Skeletal muscle tissue (tissue), 4 donors: ENCODE measurements around the gene ABCB9. TPM values are rescaled to one million over a fixed set of nuclear protein-coding genes. Genes with fewer than 3 reads are reported as not detected.

ENCODE experiments used
- H3K27ac ChIP-seq: one replicate; pipeline ENCODE4 v1.7.0; 2013; ENCODE audit warnings: mild to moderate bottlenecking, low read depth, low read length, inconsistent platforms
- H3K27me3 ChIP-seq, 3 donors: one replicate each; pipeline ENCODE4 v1.7.0; 2013; ENCODE audit warnings: low read length in 3 of 3; ENCODE audit not compliant: control insufficient read depth in 3 of 3, insufficient read depth in 3 of 3
- H3K36me3 ChIP-seq, 3 donors: one replicate each; pipeline ENCODE4 v1.7.0; 2013; ENCODE audit warnings: low read length in 3 of 3; ENCODE audit not compliant: control insufficient read depth in 3 of 3, insufficient read depth in 3 of 3
- H3K4me1 ChIP-seq, 3 donors: one replicate each; pipeline ENCODE4 v1.7.0; 2013; ENCODE audit warnings: low read length in 3 of 3, mild to moderate bottlenecking in 3 of 3; ENCODE audit not compliant: control insufficient read depth in 3 of 3, insufficient read depth in 3 of 3
- H3K4me3 ChIP-seq, 3 donors: one replicate each; pipeline ENCODE4 v1.7.0; 2013; ENCODE audit warnings: low read length in 3 of 3
- H3K9ac ChIP-seq, 3 donors: one replicate each; pipeline ENCODE4 v1.7.0; 2013; ENCODE audit warnings: low read length in 3 of 3, mild to moderate bottlenecking in 3 of 3, moderate library complexity in 2 of 3, low read depth in 1 of 3
- H3K9me3 ChIP-seq, 3 donors: one replicate each; pipeline ENCODE4 v1.7.0; 2013; ENCODE audit warnings: low read length in 3 of 3; ENCODE audit not compliant: control insufficient read depth in 3 of 3
- total RNA-seq: library from RNA; depleted of rRNA; stranded (reverse); fragments of >200 nt; gene quantifications from one replicate; pipeline ENCODE4 v1.2.3, GENCODE V29; 2014
- donor health status: Osteomylitis.

Gene ABCB9
- total RNA-seq, 1 donor from 2014 or later: 2.6 TPM

DNA sequence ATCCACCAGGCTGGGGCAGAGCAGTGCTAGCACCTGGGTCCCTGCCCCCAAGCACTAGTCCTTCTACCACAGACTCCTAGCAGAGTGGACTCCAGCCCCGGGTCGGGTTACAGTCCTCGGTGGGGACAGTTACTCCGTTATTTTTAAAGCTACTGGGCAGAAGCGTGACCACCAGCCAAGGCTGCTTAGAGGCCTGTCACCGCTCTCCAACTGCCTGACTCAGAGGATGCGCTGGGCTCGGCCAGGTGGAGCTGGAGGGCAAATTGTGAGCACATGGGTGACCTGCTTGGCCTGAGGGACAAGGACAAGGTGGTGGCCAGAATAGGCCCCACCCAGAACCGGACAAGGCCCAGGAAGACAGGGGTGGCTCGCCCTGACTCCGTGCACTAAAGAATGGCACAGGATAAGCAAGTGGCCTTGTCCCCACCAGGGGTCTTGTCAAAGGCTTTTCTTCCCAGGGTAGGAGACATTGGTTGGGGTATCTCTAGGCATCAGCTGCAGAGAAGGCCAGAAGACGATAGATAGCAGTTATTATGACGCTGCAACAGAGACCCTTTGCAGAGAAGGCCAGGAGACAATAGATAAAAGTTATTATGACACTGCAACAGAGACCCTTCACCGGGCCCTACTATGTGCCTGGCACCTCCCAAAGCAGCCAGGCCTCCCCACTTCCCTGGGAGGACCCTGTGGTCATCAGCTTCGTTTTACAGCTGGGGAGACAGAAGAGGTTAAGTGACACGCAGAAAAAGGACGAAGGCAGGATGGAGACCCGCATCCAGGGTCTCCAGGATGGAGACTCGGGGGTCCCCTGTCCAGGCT is 1.6 kb downstream of the ABCB9 start:
- Histone ChIP-seq H3K36me3 (no peaks in the 10 kb centered on the region), H3K9me3 (no peaks in the 10 kb centered on the region), H3K27ac (no peak overlapping the region), H3K27me3 (no peaks in the 10 kb centered on the region), H3K9ac (no peak overlapping the region), H3K4me3 (no peak overlapping the region), H3K4me1 (peaks cover 19 to 24% (median 22%) of the 10 kb centered on the region in 3 donors)

DNA sequence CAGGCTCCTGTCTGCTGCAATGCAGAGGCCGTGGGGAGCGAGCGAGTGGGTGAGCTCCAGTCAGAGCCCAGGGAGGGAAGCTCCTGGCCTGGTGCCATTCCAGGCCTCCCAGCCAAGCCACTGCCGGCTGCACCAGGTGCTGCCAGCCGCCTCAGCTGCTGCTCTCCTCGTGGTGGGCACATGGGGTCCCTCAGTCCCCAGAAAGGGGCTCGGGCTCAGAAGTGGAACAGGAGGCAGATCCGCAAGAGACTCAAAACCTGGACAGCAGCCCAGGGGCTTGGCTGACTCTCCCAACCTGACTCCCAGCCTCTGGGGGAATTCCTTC is 2.4 kb downstream of the ABCB9 start:
- no peak overlapping the region for H3K27ac ChIP-seq

DNA sequence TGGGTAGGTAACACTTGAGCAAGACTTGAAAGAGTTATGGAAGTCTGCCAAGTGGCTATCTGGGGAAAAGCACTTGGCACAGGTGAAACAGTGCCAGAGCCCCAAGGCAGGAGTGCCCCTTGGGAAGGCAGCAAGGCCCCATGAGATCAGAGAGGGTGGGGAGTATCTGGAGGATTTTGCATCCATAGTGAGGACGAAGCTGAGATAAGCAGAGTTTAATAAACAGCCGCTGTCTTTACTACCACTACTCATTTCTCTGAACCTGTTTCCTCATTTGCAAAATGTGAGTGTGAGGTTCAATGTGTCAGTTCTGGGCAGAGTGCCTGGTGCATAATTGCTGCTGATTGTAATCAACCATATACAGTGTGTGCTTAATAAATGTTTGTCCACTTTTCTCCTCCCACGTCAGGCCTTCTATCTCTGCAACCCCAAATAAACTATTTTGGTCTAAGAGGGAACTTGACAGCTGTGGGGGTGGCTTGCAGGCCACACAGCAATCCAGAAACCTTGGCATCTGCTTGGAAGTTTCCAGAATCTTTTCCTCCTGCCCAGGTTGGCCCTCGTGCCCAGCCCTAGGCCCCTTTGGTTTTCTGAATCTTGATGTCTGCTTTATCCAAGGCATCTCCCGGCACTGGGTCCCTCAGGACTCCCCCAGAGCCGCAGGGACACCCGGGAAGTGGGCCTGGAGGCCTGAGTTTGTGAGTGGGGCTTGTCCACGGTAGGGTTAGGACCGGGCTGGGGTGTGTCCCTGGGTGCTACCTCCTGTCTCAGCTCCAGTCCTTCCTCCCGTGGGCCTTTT is 4.5 kb downstream of the ABCB9 start:
- no peaks in the 10 kb centered on the region for H3K27me3 ChIP-seq
- no peak overlapping the region for H3K27ac ChIP-seq
- H3K9me3 ChIP-seq: no peaks in the 10 kb centered on the region
- peaks cover 0 to 2% (median 0%) of the 10 kb centered on the region in 3 donors for H3K36me3 ChIP-seq
- no peak overlapping the region for H3K9ac ChIP-seq
- peaks cover 19 to 24% (median 22%) of the 10 kb centered on the region in 3 donors for H3K4me1 ChIP-seq
- no peak overlapping the region for H3K4me3 ChIP-seq

More for the DNA sequence above, 2.4 kb downstream of the ABCB9 start:
- Histone ChIP-seq H3K9ac (peak overlapping the region in 1 of 3 donors; percentile 64), H3K9me3 (no peaks in the 10 kb centered on the region), H3K36me3 (peaks cover 0 to 2% (median 0%) of the 10 kb centered on the region in 3 donors), H3K27me3 (no peaks in the 10 kb centered on the region), H3K4me1 (peaks cover 19 to 24% (median 22%) of the 10 kb centered on the region in 3 donors), H3K4me3 (no peak overlapping the region)

DNA sequence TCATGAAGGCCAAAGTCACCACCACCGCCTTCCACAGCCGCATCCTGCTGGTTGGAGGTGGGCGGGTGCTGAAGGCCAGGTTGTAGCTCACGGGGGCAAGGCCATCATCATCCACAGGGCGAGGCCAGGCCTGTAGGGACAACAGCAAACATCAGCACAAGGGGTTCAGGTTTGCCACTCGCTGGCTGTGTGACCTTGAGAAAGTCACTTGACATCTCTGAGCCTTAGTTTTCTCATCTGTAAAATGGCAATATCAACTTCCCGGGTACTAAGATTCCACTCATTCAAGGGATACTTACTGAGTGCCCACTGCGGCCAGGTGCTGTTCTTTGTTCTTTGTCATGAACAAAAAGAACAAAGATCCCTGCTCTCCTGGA is 6.1 kb downstream of the ABCB9 start:
- Histone ChIP-seq H3K9me3 (no peaks in the 10 kb centered on the region), H3K4me3 (no peak overlapping the region), H3K36me3 (peaks cover 0 to 2% (median 0%) of the 10 kb centered on the region in 3 donors), H3K27ac (no peak overlapping the region), H3K27me3 (no peaks in the 10 kb centered on the region), H3K9ac (no peak overlapping the region), H3K4me1 (peaks cover 10 to 14% (median 11%) of the 10 kb centered on the region in 3 donors)

DNA sequence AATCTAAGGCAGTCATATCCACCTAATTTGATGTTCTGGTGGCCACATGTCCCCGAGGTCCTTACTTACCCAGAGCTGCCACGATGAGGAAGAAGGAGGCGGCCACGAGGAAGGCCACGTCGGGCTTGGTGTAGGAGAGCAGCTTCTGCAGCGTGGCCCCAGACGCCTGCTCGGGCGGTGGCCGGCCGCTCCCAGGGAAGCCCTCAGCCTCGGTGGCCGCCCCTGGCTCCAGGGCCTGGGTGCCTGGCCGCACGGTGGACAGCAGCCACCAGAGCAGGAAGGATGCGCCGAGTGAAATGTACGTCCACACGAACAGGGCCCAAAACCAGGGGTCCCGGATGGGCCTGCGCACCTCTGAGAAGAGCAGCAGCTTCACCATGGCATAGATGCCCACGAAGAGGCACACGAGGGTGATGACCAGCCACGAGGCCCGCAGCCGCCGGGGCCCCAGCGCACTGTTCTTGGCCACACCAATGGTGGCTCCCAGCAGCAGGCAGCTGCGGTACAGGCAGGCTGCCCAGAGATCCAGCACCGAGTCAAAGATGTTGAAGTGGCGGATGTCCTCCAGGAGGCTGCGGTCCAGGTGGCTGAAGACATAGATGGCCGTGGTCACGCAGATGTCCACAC is 6.6 kb downstream of the ABCB9 start:
- Histone ChIP-seq H3K9me3 (no peaks in the 10 kb centered on the region), H3K27me3 (no peaks in the 10 kb centered on the region), H3K9ac (no peak overlapping the region), H3K4me3 (no peak overlapping the region), H3K4me1 (peaks cover 10 to 13% (median 11%) of the 10 kb centered on the region in 3 donors), H3K36me3 (peaks cover 0 to 2% (median 0%) of the 10 kb centered on the region in 3 donors), H3K27ac (no peak overlapping the region)

DNA sequence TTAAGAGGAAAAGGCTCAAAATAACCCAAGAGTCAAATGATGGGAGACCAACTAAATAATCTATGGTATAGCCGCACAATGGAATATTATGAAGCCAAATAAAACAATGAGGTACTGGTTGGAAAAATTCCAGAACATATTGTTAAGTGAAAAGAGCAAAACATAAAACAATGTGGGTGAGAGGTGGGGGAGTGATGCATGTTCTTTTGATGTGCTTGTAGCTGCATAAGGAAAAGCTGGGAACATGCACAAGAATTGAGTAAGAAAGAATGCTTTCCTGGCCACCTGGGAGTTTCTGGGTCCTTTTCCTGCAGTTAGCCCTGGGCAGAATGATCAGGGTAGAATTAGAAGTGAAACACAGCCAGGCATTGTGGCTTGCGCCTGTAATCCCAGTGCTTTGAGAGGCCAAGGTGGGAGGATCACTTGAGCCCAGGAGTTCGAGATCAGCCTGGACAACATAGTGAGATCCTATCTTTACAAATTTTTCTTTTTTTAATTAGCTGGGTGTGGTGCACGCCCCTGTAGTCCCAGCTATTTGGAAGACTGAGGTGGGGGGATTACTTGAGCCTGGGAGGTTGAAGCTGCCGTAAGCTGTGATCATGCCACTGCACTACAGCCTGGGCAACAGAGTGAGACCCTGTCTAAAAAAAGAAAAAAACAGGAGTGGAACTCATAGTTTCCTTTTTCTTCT is 7.9 kb downstream of the ABCB9 start:
- no peaks in the 10 kb centered on the region for H3K27me3 ChIP-seq
- H3K4me3 ChIP-seq: no peak overlapping the region
- H3K27ac ChIP-seq: no peak overlapping the region
- H3K9ac ChIP-seq: no peak overlapping the region
- no peaks in the 10 kb centered on the region for H3K9me3 ChIP-seq
- H3K4me1 ChIP-seq: peaks cover 0 to 2% (median 0%) of the 10 kb centered on the region in 3 donors
- H3K36me3 ChIP-seq: peaks cover 0 to 2% (median 0%) of the 10 kb centered on the region in 3 donors

DNA sequence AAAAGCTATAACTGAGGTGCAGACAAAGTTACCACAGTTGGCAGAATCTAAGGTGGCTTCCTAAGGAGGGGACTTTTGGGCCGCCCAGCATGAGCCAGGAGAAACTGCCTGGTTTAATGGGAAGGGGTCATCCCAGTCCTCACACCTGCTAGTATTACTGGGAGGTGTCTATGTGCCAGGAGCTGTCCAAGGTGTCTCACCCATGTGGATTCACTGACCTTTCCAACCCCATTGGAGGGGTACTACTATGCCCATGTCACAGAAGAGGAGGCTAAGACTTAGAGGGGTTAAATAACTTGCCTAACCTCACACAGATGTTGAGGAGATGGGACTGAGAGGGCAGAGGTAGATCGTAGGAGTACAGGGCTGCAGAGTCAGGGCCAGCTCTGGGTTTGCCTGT is 10.2 kb downstream of the ABCB9 start:
- Histone ChIP-seq H3K27ac (no peak overlapping the region), H3K27me3 (no peaks in the 10 kb centered on the region), H3K4me1 (no peaks in the 10 kb centered on the region), H3K9ac (no peak overlapping the region), H3K4me3 (no peak overlapping the region), H3K9me3 (no peaks in the 10 kb centered on the region), H3K36me3 (peaks cover 0 to 2% (median 0%) of the 10 kb centered on the region in 3 donors)

DNA sequence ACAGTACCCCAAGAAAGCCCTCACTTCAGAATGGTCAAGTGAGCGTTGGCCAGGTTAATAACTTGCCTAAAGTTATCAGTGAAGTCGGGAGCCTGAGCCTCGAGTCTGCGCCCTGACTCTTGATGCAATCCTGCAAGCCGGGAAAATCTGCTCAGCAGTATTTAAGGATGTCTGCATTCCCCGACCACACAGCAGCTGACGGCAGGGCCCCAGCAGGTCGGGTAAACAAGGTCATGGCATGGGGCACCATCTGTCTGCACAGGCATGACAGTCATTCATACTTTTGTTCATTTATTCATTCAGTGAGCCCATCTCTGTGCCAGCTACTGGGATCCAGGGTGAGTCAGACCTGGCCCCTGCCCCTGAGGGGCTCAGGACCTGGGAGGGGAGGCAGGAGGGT is 11.1 kb downstream of the ABCB9 start:
- Histone ChIP-seq H3K27ac (no peak overlapping the region), H3K9ac (no peak overlapping the region), H3K27me3 (no peaks in the 10 kb centered on the region), H3K4me1 (no peaks in the 10 kb centered on the region), H3K36me3 (peaks cover 0 to 2% (median 0%) of the 10 kb centered on the region in 3 donors), H3K9me3 (no peaks in the 10 kb centered on the region), H3K4me3 (no peak overlapping the region)

DNA sequence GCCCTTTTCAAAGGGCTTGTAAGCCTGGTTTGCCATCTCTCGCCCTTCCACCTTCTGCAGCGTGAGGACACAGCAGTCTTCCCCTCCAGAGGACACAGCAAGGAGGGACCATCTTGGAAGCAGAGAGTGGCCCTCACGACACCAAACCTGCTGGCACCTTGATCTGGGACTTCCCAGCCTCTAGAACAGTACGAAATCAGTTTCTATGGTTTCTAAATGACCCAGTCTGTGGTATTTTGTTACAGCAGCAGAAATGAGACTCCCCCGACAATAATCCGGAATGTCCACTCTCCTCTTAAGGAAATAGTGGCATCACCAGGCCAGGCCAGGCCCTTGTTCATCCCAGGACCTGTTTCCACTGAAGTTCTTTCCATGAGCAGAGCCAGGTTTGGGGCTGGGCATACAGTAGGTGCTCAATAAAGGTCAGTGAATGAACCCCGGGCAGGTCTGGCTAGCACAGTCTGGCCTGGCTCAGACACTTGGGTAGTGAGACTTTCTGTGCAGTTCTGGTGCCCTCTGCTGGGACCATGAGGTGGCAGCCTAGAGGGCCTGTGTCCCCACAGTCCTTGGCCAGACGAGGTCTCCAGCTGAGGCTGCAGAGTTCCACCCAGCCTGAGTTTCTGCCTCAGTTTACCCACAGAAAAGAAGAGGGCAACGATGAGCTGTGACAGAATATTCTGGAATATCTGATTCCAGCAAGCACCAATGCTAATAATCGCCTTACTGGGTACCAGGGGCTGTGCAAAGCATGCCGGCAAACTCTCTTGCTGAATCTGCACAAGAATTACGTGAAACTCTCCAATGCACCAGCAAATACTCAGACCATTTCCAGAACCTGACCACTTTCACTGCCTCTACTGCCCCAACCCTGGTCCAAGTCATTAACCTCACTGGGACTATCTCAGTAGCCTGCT is 14.0 kb downstream of the ABCB9 start:
- Histone ChIP-seq H3K4me3 (no peak overlapping the region), H3K27ac (no peak overlapping the region), H3K36me3 (no peaks in the 10 kb centered on the region), H3K4me1 (peaks cover 3 to 4% (median 3%) of the 10 kb centered on the region in 3 donors), H3K27me3 (no peaks in the 10 kb centered on the region), H3K9me3 (no peaks in the 10 kb centered on the region), H3K9ac (no peak overlapping the region)
